Endometrium (tissue), 2 donors: ENCODE data around the gene CAMK2A.

Experiments used
- FAIRE-seq: peaks from 2 replicates; lab custom pipeline; 2012; peaks lifted over from hg19 to GRCh38; lab: Jason Lieb, UNC
- donor health status: control.
- donor health status: control.

Gene CAMK2A

DNA sequence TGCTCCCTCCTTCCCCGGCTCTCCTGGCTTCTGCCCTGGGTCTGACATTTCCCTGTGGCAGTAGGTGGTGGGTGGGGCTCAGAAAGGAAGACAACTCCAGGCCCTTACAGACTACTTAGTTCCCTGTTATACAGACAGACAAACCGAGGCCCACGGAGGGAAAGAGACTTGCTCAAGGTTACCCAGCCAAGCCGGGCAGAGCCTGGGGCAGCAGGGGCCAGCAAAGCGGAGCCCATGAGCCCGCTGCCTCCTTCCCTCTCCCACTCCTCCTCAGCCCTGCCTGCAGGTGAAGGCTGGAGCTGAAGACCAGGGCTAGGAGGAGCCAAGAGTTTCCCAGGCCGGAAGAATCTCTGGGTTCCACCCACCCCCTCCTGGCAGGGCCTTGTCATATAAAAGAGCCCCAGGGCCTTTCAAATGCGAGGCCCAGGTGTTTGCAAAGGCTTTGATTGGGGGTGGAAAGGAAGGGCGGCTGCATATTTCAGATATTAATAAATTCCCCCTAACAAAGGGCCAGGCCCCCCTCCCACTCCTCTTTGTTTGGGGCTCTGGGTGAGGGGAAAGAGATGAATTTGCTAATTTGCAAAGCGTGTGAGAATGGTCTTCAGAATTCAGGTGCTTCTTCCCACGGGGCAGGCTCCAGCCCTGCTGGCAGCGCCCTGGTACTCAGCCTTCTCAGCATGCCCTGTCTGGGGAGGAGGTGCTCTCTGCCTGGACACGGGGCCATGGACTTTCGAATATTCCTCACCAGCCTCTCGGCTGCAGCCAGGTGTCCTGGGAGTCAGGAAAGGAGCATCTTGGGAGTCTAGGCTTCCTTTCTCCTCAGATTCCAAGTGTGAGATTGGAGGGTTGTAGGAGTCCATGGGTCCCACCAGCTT is 78.2 kb downstream of the CAMK2A start:
- no peak for FAIRE-seq

GRCh38 chr5:150210644-150211043 is 78.9 kb downstream of the CAMK2A start:
- FAIRE-seq, result no peak

GRCh38 chr5:150209099-150209635 is 80.4 kb downstream of the CAMK2A start:
- no peak for FAIRE-seq

GRCh38 chr5:150208187-150209098 is 81.1 kb downstream of the CAMK2A start:
- FAIRE-seq, result no peak

DNA sequence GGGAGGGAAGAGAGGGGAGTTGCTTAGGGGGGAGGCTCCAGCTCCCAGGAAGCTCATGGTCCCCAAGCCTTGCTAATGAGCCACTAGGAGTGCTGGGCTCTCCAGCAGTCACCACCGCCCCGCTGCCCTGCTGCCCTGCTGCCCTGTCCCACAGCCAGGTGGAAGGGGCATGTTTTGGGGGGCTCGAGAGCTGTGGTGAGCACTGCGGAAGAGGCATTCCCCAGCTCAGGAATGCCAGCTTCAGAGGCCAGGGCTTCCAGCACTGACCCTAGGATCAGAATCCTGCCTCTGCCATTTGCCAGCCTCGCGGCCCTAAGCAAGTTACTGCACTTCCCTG is 82.8 kb downstream of the CAMK2A start:
- no peak for FAIRE-seq

GRCh38 chr5:150206098-150206778 is 83.3 kb downstream of the CAMK2A start:
- FAIRE-seq, result no peak

DNA sequence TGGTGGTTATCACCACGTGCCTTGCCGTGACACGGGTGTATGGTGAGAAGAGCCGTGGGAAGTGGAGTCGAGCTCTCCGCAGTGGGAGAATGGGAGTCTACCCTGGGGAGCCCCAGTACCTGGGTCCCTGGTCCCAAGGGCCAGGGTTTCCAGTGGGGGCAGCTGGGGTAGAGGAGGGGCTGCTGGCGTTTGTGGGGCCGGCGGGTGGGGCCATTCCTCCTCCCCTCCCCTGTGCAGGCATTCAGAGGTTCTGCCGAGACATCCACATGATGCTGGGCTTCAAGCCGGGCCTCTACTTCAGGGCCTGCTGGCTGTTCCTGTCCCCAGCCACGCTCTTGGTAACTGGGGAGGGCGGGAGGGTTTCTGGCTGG is 85.0 kb downstream of the CAMK2A start:
- FAIRE-seq, result no peak

- no peak for FAIRE-seq
Measured at GRCh38 chr5:150203832-150204589, 85.6 kb downstream of the CAMK2A start.

DNA sequence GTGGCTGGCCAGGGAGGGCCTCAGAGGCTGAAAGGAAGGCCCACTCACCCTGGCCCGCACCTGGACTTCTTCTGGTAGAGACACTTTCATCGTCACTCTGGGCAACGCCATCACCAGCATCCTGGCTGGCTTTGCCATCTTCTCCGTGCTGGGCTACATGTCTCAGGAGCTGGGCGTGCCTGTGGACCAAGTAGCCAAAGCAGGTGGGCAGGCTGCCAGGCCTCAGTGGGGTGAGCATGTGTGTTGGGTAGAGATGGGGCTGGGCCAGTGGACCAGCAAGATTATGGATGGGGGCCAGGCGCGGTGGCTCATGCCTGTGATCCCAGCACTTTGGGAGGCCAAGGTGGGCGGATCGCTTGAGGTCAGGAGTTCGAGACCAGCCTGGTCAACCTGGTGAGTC is 87.1 kb downstream of the CAMK2A start:
- no peak for FAIRE-seq

DNA sequence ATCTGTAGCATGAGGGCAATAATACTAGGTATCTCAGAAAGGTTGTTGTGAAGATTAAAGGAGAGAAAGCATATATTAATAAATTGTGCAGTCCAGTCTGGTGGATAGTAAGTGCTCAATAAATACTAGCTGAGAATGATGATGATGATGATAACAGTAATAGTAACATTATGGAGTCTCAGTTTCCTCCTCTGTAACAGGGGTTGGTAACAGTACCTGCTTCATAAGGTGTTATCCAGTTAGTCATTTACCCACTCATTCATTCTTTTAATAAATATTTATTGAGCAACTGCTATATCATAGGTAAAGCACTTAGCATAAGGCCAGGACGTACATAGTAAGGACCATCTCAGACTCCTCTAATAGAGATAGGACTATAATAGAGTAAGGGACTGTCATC is 92.1 kb downstream of the CAMK2A start:
- FAIRE-seq, result no peak

DNA sequence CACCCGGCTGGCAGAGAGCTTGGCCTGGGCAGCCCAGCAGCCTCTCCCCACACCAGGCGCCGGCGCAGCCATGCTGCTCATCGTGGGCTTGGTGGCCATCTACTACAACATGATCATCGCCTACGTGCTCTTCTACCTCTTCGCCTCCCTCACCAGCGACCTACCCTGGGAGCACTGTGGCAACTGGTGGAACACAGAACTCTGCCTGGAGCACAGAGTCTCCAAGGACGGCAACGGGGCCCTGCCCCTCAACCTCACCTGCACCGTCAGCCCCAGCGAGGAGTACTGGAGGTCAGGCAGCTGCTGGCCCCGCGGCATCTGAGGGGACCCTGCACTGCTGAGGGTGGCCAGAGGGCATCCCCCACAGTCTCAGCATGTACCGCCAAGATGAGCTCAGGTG is 92.6 kb downstream of the CAMK2A start:
- no peak for FAIRE-seq

DNA sequence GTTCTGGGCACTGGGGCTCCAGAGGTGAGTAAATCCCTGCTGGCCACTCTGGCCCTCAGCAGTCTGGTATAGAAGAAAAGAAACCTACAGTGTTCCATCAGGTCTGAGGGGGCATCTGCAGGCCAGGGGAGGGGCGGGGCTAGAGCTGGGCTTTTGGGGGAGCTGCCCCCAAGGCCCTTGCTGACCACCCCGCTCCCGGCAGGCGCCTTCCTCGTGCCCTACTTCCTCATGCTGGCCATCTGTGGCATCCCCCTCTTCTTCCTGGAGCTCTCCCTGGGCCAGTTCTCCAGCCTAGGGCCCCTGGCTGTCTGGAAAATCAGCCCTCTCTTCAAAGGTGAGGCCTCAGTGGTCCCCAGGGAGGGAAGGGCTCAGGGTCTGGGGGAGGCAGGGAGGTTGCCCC is 93.1 kb downstream of the CAMK2A start:
- FAIRE-seq, result no peak

GRCh38 chr5:150195736-150196485 is 93.7 kb downstream of the CAMK2A start:
- no peak for FAIRE-seq

DNA sequence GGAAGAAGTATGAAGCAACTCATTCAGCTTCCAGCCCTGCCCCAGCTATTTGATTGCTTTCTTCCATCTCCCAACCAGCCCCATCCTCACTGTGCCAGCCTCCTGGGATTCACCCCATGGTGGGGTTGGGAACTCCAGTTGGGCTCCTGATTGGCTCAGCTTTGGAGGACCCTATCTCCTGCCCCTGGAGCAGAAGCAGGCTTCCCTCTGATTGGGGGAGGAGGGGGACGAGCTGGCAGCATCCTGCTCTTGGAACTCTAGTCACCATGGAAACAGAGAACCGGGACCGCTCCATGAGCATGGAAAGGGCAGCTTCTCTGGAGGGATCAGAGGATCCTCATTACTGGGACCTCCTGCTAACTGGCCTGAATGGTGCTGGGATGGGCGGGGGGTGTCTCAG is 97.1 kb downstream of the CAMK2A start:
- no peak for FAIRE-seq

DNA sequence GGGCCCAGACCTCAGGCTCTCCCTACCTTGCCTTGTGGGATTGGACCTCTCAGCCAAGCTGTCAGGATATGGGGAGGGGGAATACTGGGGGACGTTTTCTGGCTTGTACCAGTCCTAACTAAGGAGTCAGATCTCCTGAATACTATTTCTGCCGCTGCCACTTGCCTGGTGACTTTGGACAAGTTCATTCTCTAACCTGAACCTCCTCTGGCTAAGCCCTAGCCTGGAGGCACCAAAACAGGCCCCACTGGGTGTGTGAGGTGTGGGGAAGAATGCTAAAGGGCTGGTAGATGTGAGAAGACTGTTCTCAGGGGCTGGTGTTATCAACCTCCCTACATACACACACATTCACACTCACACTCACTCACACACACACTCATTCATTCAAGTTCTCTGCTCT is 98.6 kb downstream of the CAMK2A start:
- no peak for FAIRE-seq

DNA sequence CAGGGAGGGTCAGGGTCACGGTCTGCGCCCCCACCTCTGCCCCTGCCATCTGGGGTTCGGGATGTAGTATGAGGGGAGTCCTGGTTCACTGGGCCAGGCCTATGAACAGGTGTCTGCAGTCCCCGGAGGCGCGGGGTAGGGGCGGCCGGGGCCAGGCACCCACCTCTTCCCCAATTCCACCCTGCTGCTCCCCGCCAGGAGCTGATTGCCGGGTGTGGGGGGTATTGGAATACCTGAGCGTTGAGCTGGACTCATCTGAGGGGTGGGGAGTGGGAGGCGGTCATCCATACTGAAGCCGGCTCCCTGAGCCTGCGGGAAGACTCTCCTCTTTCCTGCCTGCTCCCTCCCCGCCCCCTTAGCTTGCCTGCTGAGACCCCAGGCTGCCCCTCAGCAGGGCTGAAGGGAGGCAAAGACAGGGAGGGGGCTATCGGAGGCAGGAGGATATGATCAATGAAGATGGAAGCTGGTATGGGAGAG is 99.0 kb downstream of the CAMK2A start:
- no peak for FAIRE-seq

DNA sequence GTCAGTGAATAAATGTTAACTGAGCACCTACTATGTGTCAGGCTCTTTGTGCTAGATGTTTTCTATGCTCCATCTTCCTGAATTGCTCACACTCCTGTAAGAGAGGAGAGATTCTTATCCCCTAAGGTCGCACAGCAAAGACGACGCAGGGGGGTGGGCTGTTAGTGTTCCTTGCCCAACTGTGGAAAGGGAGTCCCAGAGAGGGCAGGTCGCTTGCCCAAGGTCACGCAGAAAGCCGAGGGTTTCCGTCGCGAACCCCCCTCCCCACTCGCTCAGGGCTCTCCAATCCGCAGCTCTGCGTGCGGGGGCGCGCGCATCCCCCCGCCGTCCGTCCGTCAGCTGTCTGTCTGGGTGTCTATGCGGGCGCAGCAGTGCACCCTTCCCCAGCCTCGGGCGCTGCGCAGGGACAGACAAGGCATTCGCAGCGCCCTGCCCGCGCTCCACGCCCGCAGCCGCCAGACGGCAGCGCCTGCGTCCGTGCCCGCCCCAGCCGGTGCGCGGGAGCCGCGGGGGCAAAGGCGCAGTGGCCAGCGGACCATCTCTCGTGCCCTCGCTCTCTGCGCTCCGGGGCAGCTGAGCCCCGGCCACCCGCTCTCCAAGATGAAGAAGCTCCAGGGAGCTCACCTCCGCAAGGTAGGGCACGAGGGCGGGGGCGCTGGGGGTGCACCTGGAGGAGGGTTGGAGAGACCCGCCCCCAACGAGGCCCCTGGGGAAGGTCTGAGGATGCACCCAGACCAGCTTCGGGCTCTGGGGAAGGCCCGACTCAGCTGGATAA is 99.7 kb downstream of the CAMK2A start, which contains the start of gene SLC6A7:
TSS of gene SLC6A7 (plus strand) at position 335 of the 775 bp plus-strand sequence. CDS start at position 601, 266 bp downstream.
- FAIRE-seq, result no peak

- FAIRE-seq, result no peak
Measured at GRCh38 chr5:150189326-150189725, 100.2 kb downstream of the CAMK2A start.

DNA sequence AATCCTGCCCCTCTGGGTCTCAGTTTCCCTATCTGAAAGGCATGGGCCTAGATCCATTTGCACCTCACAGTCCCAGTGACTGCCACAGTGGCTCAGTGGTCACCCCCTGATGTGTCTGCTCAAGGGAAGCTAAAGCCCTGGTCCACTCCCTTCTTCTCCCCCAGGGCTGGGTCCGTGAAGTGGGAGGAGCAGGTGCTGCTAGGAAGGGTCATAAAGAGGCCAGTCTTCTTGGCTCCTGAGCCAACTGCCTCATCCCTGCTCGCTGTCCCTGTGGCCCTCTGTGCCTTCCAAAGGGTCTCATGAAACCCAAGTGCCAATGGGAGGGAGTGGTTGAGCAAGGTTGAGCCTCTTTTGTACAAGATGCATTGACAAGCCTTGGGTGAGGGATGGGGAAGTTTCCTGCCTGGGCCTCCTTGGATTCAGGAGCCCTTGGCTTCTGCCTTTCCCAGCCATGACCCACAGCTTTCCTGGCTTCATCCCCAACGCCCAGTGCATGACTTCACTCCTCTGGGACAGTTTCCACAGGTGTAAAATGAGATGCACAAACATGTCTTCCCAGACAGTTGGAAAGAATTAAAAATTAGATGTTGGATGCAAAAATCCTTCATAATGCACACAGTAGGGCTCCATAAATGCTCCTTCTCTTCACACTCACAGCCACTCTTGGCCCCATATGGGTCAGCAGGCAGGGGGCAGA is 101.3 kb downstream of the CAMK2A start:
- no peak for FAIRE-seq
